ENCODE measurements around the gene MMP24OS.

Gene MMP24OS

GRCh38 chr20:35306931-35307517 is 29.1 kb upstream of the MMP24OS start:
- DNase-seq (ENCODE audit: low read depth) = no peak

DNA sequence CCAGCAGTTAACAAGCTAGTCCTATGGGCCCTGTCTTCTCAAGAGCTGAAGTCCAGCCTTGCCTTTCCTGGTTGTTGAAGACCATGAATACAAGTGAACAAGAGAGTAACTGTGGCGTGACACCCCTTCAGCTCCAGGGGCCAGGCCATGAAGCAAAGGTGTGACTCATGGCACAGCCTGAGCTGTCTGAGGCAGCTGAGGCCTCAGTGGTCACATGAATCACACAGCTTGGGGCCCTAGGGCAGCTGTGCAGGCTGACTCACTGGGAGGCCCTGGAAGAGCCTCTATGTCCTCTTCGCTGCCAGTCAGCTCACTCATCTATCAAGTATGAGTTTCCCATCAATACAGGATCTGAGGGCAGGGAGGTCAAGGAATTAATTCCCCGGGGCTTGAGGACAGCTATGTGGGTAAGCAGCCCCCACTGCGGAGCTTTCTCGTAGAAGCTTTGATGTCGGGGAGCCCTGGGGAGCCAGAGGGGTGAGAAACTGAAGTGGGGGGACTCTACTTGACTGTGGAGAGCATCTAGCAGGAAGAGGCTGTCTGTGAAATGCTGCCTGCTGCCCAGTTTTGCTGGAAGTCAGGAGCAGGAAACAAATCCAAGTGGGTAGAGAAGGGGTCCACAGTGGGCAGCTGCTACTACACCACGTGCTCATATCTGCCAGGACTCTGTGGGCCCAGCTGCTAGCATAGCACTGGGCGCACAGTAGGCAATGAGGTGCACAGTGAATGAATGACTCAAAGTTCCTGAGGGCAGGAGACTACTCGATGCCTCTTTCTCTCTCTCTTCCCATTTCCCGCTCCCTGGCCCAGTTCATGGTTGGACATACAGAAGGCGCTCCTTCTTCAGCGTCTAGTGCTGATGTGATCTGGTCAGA is 28.0 kb upstream of the MMP24OS start:
- DNase-seq (ENCODE audit: low read depth) = peak; percentile 22

- no peak for DNase-seq (ENCODE audit: low read depth)
These were observed 27.0 kb upstream of the MMP24OS start for GRCh38 chr20:35304956-35305355.

DNA sequence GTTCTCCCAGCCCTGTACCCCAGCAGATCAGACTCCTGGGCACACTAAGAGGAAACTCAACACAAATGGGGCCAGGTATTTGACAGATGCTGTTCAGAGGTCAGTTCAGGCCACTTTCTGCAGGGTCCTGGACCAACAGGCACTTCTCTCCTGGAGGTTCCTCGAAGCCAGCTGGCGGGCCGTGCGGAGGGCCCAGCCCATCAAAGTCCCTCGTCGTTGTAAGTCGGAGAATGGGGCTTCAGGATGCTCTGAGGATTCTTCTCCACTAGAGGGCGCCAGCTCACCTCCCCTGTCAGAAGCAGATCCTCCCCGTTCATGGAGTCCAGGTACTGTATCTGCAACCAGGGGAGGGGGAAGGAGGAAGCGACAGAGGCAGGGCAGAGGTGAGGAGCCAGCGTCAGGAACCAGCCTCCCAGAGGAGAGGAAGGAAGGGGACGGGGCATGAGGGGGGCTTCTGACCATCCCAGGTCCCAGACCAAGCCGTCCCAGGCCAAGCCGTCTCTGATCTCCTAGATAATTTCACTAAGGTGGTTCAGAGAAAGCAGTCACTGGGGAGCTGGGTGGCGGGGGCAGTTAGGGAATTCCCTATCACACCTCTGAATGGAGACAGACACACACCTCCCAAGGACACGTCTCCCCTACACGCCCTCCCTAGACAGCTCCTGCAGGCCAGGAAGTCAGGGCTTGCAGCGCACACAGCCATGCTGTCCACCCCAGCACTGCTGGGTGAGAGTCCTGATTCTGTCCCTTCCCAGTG is 26.0 kb upstream of the MMP24OS start:
- DNase-seq (ENCODE audit: low read depth) = peak; percentile 77

- no peak for DNase-seq (ENCODE audit: low read depth)
These were observed 25.4 kb upstream of the MMP24OS start for GRCh38 chr20:35303382-35303734.

- DNase-seq (ENCODE audit: low read depth) = no peak
These were observed 24.8 kb upstream of the MMP24OS start for GRCh38 chr20:35302421-35303335.

DNA sequence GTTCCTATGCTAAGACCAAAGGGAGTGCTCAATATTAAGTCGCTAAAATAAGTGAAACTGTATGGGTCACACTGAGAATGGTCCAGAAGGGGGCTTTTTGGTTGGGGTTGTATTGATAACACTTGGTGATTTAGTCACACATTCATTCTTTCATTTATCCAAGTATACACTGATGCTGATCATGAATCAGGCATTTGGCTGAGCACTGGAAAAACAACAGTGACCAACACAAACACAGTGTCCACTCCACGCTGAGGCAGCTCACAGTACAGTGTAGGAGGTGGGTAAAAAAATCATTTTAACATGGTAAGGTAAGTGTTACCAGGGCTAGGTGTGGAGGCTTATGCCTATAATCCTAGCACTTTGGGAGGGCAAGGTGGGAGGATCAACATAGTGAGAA is 23.5 kb upstream of the MMP24OS start:
- DNase-seq (ENCODE audit: low read depth) = no peak

- no peak for DNase-seq (ENCODE audit: low read depth)
These were observed 22.7 kb upstream of the MMP24OS start for GRCh38 chr20:35300469-35301262.

- no peak for DNase-seq (ENCODE audit: low read depth)
These were observed 21.9 kb upstream of the MMP24OS start for GRCh38 chr20:35299780-35300179.

GRCh38 chr20:35298264-35298663 is 20.3 kb upstream of the MMP24OS start:
- no peak for DNase-seq (ENCODE audit: low read depth)

DNA sequence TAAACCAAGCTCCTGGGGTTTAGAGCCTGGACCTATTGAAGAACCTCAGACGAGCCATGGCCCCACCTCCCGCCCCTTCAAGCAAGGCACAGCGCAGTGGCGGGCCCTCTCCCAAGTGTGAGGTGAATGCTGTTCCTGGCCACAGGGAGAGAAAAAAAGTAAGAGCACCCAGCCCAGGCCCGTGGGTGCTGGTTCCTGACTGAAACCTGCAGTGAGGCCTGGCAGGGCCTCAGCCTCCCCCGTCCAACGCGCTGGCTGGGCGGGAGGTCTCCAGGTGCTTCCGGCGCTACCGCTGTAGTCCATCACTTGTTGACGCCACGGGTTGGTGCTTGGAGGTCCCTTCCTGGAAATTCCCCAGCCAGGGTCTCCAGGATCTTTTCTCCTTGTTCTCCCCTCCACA is 19.8 kb upstream of the MMP24OS start:
- DNase-seq (ENCODE audit: low read depth) = no peak

- no peak for DNase-seq (ENCODE audit: low read depth)
These were observed 19.2 kb upstream of the MMP24OS start for GRCh38 chr20:35297155-35297554.

DNA sequence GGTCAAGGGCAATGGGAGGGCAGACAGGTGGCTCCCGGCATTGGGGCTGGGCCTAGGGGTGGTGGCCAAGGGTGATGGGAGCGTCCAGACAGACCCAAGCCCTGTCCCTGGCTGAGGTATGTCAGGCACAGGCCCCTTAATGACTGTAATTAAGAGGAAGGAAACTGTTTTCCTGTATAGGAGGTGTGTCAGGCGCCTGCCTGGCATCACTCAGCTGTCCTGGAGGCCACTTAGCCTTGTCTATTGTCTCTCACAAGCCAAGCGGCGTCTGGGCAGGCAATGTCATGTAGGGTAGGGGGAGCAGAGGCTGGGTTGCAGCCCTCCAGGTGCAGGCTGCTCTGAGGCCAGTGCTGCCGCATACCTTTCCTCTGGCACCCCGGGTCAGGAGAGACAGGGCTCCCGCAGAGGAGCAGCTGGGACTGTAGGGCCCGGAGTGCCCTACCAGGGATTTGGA is 18.2 kb upstream of the MMP24OS start:
- DNase-seq (ENCODE audit: low read depth) = no peak

DNA sequence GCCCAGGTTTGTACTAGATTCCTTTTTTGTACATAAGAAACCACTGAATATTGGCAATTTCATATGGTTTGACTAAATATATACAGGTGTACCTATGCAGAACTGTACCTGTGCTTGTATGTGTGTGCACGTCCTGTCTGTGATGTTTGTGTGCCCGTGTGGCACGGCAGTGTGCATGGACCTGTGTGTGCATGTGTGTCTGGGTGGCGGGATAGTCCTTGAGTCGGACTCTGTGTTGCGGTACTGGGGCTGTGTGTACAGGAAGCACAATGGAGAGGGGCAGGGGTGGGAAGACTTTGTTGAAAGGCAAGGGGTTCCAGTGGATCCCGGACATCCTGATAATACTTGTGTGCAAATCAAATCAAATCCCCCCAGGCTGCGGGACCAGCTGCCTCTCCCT is 17.8 kb upstream of the MMP24OS start:
- DNase-seq (ENCODE audit: low read depth) = no peak

- DNase-seq (ENCODE audit: low read depth) = no peak
These were observed 17.1 kb upstream of the MMP24OS start for GRCh38 chr20:35295058-35295457.

GRCh38 chr20:35294293-35294685 is 16.4 kb upstream of the MMP24OS start:
- DNase-seq (ENCODE audit: low read depth) = no peak

DNA sequence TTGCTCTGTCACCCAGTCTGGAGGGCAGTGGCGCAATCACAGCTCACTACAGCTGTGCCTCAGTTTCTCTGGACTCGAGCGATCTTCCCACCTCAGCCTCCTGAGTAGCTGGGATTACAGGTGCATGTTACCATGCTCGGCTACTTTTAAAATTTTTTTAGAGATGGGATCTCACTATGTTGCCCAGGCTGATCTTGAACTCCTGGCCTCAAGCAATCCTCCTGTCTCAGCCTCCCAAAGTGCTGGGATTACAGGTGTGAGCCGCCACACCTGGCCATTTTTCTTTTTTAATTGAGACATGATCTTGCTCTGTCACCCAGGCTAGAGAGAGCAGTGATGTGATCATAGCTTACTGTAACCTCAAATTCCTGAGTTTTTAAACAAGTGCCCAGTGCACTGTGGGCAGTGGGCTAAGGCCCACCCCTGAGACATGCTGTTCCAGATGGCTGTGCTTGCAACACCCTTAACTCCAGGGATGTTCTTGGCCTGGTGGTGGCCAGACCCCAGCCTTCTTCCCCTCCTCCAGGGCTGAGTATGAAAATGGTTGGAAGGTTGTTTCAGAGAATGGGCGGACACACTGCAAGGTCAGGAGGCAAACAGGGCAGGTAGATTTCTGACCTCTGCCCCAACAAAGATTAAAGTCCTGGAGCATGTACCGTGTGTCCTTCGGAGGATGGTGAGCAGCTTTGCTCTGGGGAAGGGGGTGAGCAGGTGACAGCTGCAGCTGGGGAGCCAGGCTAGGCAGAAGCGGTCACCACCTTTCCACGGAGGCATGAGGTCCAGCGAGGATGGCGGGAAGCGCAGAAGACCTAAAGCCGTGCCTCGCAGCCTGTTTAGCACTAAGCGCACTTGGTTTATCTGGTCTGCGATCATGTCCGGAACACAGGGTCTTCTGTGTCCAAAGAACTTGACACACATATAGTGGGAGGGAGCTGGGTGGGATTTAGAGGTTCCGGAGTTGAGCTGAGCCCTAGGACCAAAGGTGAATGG is 15.7 kb upstream of the MMP24OS start:
- DNase-seq (ENCODE audit: low read depth) = no peak

DNA sequence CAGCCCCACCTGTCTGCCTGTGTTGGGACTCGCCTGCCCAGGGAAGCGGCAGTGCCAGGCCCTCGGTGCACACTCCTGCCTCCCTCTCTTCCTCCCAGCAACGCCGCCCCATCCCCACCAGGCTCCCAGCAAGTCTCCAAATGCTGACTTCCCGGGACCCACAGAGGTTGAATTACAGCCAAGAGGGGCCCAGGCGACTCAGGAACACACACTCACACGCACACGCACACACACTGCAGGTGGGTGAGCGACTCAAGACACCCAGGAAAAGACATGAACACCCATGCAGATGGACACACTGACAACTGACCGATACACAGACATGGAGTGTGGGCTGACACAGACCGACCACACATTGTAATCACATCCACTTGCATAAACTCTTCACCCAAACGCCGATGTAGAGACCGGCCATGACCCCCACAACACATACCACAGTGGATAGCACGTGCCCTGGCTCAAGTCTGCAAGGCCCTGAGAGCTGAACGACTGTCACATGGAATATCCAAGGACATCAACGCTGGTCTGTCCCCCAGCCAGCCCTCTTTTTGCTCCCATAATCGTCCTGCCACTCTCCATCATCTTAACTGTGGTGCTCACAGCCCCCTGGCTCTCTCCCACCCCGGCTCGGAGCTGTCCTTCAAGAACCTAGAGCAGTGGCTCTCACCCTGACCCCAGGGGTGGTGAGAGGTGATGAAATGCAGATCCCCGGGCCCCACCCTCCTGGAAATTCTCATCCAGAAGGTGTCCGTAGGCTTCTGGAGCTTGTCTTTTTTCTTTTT is 14.8 kb upstream of the MMP24OS start:
- DNase-seq (ENCODE audit: low read depth) = no peak
